RWPE1 (cell line): ENCODE measurements around the gene FBLIM1.
"Not testable (repeated sequence)": the region's sequence is repeated elsewhere in the genome, so short reads cannot be mapped to it uniquely, and the experiment has no call there.

Experiments
- CTCF ChIA-PET: fragments of 350-600 bp; sonication (Branson Sonifier 250); formaldehyde crosslinking; extraction: SDS; loops from one replicate; lab custom pipeline; 2021; lab: Yijun Ruan, JAX
- POLR2A ChIA-PET: fragments of 400-600 bp; formaldehyde crosslinking; extraction: SDS; loops from one replicate; lab custom pipeline; 2020; ENCODE audit warnings: antibody characterized with exemption; ENCODE audit not compliant: low non-redundant PET; lab: Yijun Ruan, JAX
- DNase-seq: peaks from one replicate; pipeline ENCODE4 v3.0.0; 2012; ENCODE audit warnings: low spot score
- H3K27ac ChIP-seq: fragments of 450-650 bp; 2 replicates; pipeline ENCODE4 v1.5.1; 2017
- TF ChIP-seq, protein P1 (sequence below): fragments of 450-650 bp; conservative IDR thresholded peaks from 2 replicates; pipeline ENCODE4 v1.5.1; 2017; ENCODE audit warnings: low read depth, mild to moderate bottlenecking

Gene FBLIM1

DNA sequence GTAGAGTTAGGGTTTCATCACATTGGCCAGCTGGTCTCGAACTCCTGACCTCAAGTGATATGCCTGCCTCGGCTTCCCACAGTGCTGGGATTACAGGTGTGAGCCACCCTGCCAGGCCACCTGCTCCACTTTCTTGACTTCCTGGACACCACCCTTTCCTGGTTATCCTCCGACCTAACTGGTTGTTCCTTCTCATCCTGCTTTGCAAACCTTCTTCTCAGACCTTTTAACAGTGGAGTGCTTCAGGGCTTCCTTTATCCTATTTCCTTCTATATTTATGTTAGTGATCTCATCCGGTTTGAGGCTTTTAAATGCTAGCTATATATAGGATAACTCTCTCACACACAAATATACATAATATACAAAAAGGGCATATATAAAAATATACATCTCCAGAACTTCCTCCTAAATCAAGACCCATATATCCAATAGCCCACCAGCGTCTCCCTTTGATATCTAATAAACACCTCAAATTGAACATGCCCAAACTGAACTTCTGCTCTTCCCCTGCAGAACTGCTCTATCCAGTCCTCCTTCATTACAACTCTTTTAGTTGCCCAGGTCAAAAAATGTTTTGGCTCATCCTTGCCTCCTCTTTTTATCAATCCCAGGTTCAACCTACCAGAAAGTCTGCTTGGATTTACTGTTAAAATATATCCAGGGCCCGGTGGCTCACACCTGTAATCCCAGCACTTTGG is 68.4 kb downstream of the FBLIM1 start:
- CTCF ChIA-PET, result no interaction called here
- no peak for DNase-seq
- no peak overlapping the region for H3K27ac ChIP-seq
- TF ChIP-seq, protein P1, sequence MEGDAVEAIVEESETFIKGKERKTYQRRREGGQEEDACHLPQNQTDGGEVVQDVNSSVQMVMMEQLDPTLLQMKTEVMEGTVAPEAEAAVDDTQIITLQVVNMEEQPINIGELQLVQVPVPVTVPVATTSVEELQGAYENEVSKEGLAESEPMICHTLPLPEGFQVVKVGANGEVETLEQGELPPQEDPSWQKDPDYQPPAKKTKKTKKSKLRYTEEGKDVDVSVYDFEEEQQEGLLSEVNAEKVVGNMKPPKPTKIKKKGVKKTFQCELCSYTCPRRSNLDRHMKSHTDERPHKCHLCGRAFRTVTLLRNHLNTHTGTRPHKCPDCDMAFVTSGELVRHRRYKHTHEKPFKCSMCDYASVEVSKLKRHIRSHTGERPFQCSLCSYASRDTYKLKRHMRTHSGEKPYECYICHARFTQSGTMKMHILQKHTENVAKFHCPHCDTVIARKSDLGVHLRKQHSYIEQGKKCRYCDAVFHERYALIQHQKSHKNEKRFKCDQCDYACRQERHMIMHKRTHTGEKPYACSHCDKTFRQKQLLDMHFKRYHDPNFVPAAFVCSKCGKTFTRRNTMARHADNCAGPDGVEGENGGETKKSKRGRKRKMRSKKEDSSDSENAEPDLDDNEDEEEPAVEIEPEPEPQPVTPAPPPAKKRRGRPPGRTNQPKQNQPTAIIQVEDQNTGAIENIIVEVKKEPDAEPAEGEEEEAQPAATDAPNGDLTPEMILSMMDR, result no peak
- POLR2A ChIA-PET, result no interaction called here

DNA sequence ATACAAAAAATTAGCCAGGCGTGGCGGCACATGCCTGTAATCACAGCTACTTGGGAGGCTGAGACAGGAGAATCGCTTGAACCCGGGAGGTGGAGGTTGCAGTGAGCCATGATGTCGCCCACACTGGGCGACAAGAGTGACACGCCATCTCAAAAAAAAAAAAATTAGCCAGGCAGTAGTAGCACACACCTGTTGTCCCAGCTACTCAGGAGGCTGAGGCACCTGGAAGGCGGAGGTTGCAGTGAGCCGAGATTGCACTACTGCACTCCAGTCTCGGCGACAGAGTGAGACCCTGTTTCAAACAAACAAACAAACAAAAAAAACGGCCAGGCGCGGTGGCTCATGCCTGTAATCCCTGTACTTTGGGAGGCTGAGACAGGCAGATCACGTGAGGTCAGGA is 69.0 kb downstream of the FBLIM1 start:
- CTCF ChIA-PET, POLR2A ChIA-PET, H3K27ac ChIP-seq, DNase-seq: not testable (repeated sequence)

DNA sequence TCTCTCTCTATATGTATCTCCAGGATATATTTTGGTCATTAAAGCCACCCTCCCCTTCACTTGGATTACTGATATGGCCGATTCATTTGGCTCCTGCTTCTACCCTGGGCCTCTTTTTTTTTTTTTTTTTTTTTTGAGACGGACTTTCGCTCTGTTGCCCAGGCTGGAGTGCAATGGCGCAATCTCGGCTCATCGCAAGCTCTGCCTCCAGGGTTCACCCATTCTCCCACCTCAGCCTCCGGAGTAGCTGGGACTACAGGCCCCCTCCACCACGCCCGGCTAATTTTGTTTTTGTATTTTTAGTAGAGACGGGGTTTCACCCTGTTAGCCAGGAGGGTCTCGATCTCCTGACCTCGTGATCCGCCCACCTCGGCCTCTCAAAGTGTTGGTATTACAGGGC is 70.3 kb downstream of the FBLIM1 start:
- peak overlapping the region; percentile 63 for H3K27ac ChIP-seq
- DNase-seq, CTCF ChIA-PET, POLR2A ChIA-PET: not testable (repeated sequence)

DNA sequence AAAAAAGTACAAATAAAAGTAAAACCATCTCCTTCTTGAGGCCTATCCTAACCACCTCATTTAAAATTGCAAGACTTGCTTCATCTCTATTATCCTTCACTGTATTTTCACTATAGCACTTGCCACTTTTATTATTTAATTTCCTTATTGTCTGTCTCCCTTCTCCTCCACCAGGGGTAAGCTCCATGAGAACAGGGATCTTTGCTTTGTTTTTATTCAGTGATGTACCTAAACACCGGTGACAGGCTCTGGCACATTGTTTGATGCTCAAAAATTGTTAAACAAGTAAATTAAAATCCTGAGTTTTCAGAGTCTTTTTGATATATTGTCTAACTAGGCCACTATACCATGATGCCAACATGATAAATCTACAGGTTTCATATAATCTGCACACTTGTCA is 71.7 kb downstream of the FBLIM1 start:
- peak overlapping the region; percentile 97 for H3K27ac ChIP-seq
- TF ChIP-seq, protein P1, result no peak
- no peak for DNase-seq
- ChIA-PET POLR2A (no interaction called here), CTCF (interaction anchor here (0.5 kb wide), 1 partner anchor 52 kb away, joined by 3 read pairs; no protein-coding TSS in a partner anchor)

DNA sequence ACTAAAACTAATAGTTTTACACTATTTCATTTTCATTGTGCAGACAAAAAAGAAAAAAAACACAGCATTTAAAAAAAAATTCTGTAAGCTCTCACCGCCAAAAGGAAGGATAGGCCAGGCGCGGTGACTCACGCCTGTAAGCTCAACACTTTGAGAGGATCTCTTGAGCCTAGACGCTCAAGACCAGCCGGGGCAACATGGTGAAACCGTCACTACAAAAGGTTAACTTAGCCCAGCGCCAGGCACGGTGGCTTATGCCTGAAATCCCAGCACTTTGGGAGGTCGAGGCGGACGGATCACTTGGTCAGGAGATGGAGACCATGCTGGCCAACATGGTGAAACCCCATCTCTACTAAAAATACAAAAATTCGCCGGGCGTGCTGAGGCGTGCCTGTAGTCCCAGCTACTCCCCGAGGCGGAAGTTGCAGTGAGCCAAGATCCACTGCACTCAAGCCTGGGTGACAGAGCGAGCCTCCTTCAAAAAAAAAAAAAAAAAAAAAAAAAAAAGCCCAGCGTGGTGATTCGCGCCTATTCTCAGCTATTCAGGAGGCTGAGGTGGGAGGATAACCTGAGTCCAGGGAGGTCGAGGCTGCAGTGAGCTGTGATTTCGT is 74.6 kb downstream of the FBLIM1 start:
- TF ChIP-seq, protein P1, result no peak
- DNase-seq, result peak; percentile 46
- CTCF ChIA-PET, result interaction anchor here (0.6 to 1.0 kb wide), 5 partner anchors 10 to 62 kb away, joined by 3 to 8 read pairs (median 5); no protein-coding TSS in a partner anchor
- peak overlapping the region; percentile 97 for H3K27ac ChIP-seq
- POLR2A ChIA-PET, result interaction anchor here (0.6 to 2.2 kb wide), 9 partner anchors 14 to 205 kb away, joined by 3 to 12 read pairs (median 5); partner anchors contain the start of gene SPEN

DNA sequence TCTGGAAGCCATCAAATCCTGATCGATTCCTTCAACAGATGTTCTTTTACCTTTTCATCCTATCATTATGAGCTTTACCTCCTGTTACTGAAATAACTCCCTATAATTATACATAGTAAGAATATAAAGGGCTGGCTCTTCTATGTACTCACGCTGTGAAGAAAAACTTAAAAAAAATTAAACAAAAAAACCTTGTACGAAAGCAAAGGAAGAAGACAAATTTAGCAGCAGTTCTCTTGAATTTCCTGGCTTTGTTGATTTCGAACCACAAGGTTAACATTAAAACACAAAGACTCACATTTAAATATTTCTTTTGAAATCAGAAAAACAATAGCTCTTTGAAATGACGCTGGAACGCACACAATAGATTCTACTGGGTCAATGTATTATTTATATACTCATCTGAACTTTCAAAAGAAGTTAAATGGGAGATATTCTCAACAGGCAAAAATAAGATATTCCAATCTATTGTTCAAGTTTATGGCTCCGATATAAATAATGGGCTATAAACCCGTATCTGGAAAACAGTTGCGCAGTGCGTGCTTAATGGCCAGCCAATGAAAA is 75.3 kb downstream of the FBLIM1 start:
- DNase-seq, result peak; percentile 84
- ChIA-PET CTCF (interaction anchor here (0.7 to 1.1 kb wide), 3 partner anchors 18 to 42 kb away, joined by 3 to 5 read pairs (median 5); no protein-coding TSS in a partner anchor), POLR2A (interaction anchor here (0.6 to 2.2 kb wide), 8 partner anchors 13 to 1395 kb away, joined by 3 to 12 read pairs (median 4); partner anchors contain the start of gene SPEN)
- TF ChIP-seq, protein P1, result no peak
- H3K27ac ChIP-seq, result peak overlapping the region; percentile 100

DNA sequence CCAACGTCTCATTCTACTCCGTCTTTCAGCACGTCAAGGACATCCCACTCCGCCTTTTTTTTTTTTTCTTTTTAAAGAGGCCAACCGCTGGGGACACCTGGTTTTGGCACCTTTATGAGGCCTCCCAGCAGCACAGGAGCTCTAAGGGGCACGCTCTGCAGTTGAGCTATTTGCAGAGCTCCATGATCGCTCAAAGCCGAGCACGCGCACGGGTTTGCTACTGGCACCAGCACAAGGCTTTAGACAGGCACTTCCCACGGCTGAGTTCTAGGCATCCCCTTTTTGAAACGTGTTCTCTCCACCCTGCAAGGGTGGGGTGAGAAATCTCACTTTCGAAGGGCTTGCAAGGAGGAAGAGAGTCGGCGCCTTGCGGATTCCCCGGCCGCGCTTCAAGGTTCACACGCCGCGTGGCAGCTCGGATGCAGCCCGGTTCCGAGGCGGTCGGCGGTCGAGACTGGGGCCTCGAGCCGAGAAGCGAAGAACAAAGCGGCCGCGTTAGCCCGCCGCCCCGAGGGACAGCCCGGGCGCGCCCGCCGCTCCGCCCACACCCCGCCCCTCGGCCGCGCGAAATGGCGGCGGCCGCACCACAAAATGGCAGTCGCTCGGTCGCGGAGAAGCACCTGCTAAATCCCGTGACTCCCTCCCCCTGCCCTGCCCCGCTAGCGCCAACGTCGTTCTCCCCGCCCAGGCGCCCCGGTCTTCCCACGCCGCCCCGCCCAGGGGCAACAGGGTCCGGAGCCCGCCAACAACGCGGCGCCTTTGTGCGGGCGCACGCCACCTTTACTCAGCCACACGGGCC is 76.0 kb downstream of the FBLIM1 start:
- H3K27ac ChIP-seq, result peak overlapping the region; percentile 100
- TF ChIP-seq, protein P1, result no peak
- CTCF ChIA-PET, result interaction anchor here (0.5 to 1.1 kb wide), 3 partner anchors 19 to 136 kb away, joined by 3 to 5 read pairs (median 5); no protein-coding TSS in a partner anchor
- POLR2A ChIA-PET, result interaction anchor here (0.6 to 2.2 kb wide), 4 partner anchors 12 to 1395 kb away, joined by 3 to 12 read pairs (median 4); partner anchors contain the start of gene SPEN
- peak; percentile 83 for DNase-seq
